Ishikawa (cell line): ENCODE results near the gene DCTN4.

ENCODE experiments used
- CREB1 ChIP-seq: IDR thresholded peaks from 2 replicates; pipeline ENCODE4 v1.6.1; 2012; ENCODE audit warnings: low read depth
- EGR1 ChIP-seq: IDR thresholded peaks from 2 replicates; pipeline ENCODE4 v1.6.1; 2012
- EP300 ChIP-seq: IDR thresholded peaks from 2 replicates; pipeline ENCODE4 v1.6.1; 2012; ENCODE audit warnings: borderline replicate concordance
- FOXM1 ChIP-seq: IDR thresholded peaks from 2 replicates; pipeline ENCODE4 v1.6.1; 2012; ENCODE audit warnings: low read depth, borderline replicate concordance
- NFIC ChIP-seq: IDR thresholded peaks from 2 replicates; pipeline ENCODE4 v1.6.1; 2012
- RAD21 ChIP-seq: IDR thresholded peaks from 2 replicates; pipeline ENCODE4 v1.6.1; 2012; ENCODE audit warnings: low read depth
- TAF1 ChIP-seq: IDR thresholded peaks from 2 replicates; pipeline ENCODE4 v1.6.1; 2012; ENCODE audit warnings: low read depth, mild to moderate bottlenecking
- YY1 ChIP-seq: IDR thresholded peaks from 2 replicates; pipeline ENCODE4 v1.6.1; 2012; ENCODE audit warnings: low read depth
- TF ChIP-seq, protein P1 (sequence below): IDR thresholded peaks from 2 replicates; pipeline ENCODE4 v1.6.1; 2012
- TF ChIP-seq, protein P2 (sequence below): IDR thresholded peaks from 2 replicates; pipeline ENCODE4 v1.6.1; 2012; ENCODE audit warnings: low read depth, mild to moderate bottlenecking

DNA sequence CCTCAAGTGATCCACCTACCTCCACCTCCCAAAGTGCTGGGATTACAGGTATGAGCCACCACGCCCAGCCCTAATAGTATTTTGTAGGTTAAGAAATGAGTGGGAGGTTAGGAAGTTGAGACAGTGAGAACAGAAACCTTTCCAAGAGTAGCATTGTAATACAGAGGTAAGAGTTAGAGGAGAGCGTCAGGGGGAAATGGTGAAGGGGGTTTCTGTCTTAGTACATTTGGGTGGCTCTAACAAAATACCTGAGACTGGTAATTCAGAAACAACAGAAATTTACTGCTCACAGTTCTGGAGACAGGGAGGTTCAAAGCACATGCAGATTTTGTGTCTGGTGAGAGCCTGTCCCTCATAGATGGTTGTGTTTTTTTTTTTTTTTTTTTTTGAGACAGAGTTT lies 38.6 kb upstream of the DCTN4 start:
- TF ChIP-seq, protein P1, sequence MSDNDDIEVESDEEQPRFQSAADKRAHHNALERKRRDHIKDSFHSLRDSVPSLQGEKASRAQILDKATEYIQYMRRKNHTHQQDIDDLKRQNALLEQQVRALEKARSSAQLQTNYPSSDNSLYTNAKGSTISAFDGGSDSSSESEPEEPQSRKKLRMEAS, result no peak
- TF ChIP-seq NFIC (no peak), EP300 (no peak), RAD21 (no peak), FOXM1 (no peak), YY1 (no peak), CREB1 (no peak), EGR1 (no peak), TAF1 (no peak)
- TF ChIP-seq, protein P2, sequence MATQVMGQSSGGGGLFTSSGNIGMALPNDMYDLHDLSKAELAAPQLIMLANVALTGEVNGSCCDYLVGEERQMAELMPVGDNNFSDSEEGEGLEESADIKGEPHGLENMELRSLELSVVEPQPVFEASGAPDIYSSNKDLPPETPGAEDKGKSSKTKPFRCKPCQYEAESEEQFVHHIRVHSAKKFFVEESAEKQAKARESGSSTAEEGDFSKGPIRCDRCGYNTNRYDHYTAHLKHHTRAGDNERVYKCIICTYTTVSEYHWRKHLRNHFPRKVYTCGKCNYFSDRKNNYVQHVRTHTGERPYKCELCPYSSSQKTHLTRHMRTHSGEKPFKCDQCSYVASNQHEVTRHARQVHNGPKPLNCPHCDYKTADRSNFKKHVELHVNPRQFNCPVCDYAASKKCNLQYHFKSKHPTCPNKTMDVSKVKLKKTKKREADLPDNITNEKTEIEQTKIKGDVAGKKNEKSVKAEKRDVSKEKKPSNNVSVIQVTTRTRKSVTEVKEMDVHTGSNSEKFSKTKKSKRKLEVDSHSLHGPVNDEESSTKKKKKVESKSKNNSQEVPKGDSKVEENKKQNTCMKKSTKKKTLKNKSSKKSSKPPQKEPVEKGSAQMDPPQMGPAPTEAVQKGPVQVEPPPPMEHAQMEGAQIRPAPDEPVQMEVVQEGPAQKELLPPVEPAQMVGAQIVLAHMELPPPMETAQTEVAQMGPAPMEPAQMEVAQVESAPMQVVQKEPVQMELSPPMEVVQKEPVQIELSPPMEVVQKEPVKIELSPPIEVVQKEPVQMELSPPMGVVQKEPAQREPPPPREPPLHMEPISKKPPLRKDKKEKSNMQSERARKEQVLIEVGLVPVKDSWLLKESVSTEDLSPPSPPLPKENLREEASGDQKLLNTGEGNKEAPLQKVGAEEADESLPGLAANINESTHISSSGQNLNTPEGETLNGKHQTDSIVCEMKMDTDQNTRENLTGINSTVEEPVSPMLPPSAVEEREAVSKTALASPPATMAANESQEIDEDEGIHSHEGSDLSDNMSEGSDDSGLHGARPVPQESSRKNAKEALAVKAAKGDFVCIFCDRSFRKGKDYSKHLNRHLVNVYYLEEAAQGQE, result no peak
